ENCODE measurements around the gene CPB1.

GRCh38 chr3:148809835-148810234 lies 17.8 kb upstream of the CPB1 start:
- no peak for TF ChIP-seq EP300 (IDR thresholded peaks at IDR 0.05)
- TF ChIP-seq POLR2AphosphoS5 (IDR thresholded peaks at IDR 0.05): no peak
- TF ChIP-seq CTCF (IDR thresholded peaks at IDR 0.05): no peak
